Retina (tissue), 1 donor: ENCODE measurements around the gene PPCS.
"Not testable (repeated sequence)": the region's sequence is repeated elsewhere in the genome, so short reads cannot be mapped to it uniquely, and the experiment has no call there.

Experiments used
- DNase-seq: peaks from one replicate; pipeline ENCODE4 v3.0.0-alpha.2; 2016

The PPCS gene

GRCh38 chr1:42454403-42454802, 1.9 kb upstream of the PPCS start:
- DNase-seq = no peak

- DNase-seq = no peak
Observed at GRCh38 chr1:42456754-42457089, 379 bp downstream of the PPCS start.

GRCh38 chr1:42461196-42461595, 4.9 kb downstream of the PPCS start:
- no peak for DNase-seq

GRCh38 chr1:42462828-42463763, 6.8 kb downstream of the PPCS start, which contains the start of gene CCDC30:
TSS of gene CCDC30 (plus strand) at chr1:42463286. CDS start at chr1:42480552, 17,266 bp downstream.
- peak; percentile 94 for DNase-seq

- no peak for DNase-seq
Observed at GRCh38 chr1:42463921-42464320, 7.6 kb downstream of the PPCS start.

GRCh38 chr1:42466030-42466429, 9.7 kb downstream of the PPCS start:
- DNase-seq = no peak

- DNase-seq = no peak
Observed at GRCh38 chr1:42469727-42470126, 13.4 kb downstream of the PPCS start.

- DNase-seq = no peak
Observed at GRCh38 chr1:42476605-42477004, 20.3 kb downstream of the PPCS start.

- DNase-seq = not testable (repeated sequence)
Observed at GRCh38 chr1:42477354-42477753, 21.0 kb downstream of the PPCS start.

GRCh38 chr1:42477775-42478174, 21.4 kb downstream of the PPCS start:
- no peak for DNase-seq

- DNase-seq = peak; percentile 18
Observed at GRCh38 chr1:42479621-42480020, 23.3 kb downstream of the PPCS start.

- DNase-seq = no peak
Observed at GRCh38 chr1:42480921-42481320, 24.6 kb downstream of the PPCS start.

GRCh38 chr1:42482635-42483153, 26.4 kb downstream of the PPCS start:
- DNase-seq = no peak

- no peak for DNase-seq
Observed at GRCh38 chr1:42484382-42484781, 28.0 kb downstream of the PPCS start.

- DNase-seq = no peak
Observed at GRCh38 chr1:42490237-42490636, 33.9 kb downstream of the PPCS start.

- not testable (repeated sequence) for DNase-seq
Observed at GRCh38 chr1:42502031-42502430, 45.7 kb downstream of the PPCS start.

- DNase-seq = no peak
Observed at GRCh38 chr1:42504535-42505128, 48.3 kb downstream of the PPCS start.

- no peak for DNase-seq
Observed at GRCh38 chr1:42506576-42506975, 50.2 kb downstream of the PPCS start.
